Peyer's patch (tissue), 4 donors: ENCODE data around the gene RHOU. TPM values are rescaled to one million over a fixed set of nuclear protein-coding genes. Genes with fewer than 3 reads are reported as not detected.

Experiments used
- DNase-seq, 3 donors: peaks; one replicate each; pipeline ENCODE4 v3.0.0-alpha.2; 2017 to 2019
- H3K27ac ChIP-seq, 4 donors: fragments of 200-600 bp; sonication (generic); one replicate each; pipeline ENCODE4 v1.5.1; 2016 to 2019
- H3K27me3 ChIP-seq, 2 donors: fragments of 200-600 bp; sonication (generic); one replicate each; pipeline ENCODE4 v1.5.1; 2019
- H3K36me3 ChIP-seq, 3 donors: fragments of 200-600 bp; sonication (generic); one replicate each; pipeline ENCODE4 v1.5.1; 2016 to 2019
- H3K4me1 ChIP-seq, 4 donors: fragments of 200-600 bp; sonication (generic); one replicate each; pipeline ENCODE4 v1.5.1; 2016 to 2019
- H3K4me3 ChIP-seq, 4 donors: fragments of 200-600 bp; sonication (generic); 1 replicate in 3 of 4; 2 replicates in 1 of 4; pipeline ENCODE4 v1.5.1; 2016 to 2019; ENCODE audit warnings: mild to moderate bottlenecking in 1 of 4
- H3K9me3 ChIP-seq, 4 donors: fragments of 200-600 bp; sonication (generic); one replicate each; pipeline ENCODE4 v1.5.1; 2016 to 2019; ENCODE audit warnings: mild to moderate bottlenecking in 1 of 4
- POLR2A ChIP-seq, 2 donors: fragments of 450-650 bp; IDR thresholded peaks; one replicate each; pipeline ENCODE4 v1.5.1; 2017; ENCODE audit warnings: antibody characterized with exemption in 2 of 2, mild to moderate bottlenecking in 2 of 2, moderate library complexity in 2 of 2
- total RNA-seq, 4 donors: library from RNA; depleted of rRNA; stranded (reverse); fragments of >200 nt; gene quantifications; one replicate each; pipeline ENCODE4 v1.1.0, GENCODE V29; 2016
- TF ChIP-seq, protein P1 (sequence below), 6 experiments: fragments of 450-650 bp in 4 of 6; fragments of 200-600 bp in 2 of 6; sonication (generic) in 1 of 6; IDR thresholded peaks; one replicate each; pipeline ENCODE4 v1.5.1; 2017 to 2019; ENCODE audit warnings: antibody characterized with exemption in 6 of 6, mild to moderate bottlenecking in 3 of 6, moderate library complexity in 1 of 6

RHOU gene
- total RNA-seq, 4 donors from 2014 or later = 14.0 to 62.0 (median 42.1) TPM

DNA sequence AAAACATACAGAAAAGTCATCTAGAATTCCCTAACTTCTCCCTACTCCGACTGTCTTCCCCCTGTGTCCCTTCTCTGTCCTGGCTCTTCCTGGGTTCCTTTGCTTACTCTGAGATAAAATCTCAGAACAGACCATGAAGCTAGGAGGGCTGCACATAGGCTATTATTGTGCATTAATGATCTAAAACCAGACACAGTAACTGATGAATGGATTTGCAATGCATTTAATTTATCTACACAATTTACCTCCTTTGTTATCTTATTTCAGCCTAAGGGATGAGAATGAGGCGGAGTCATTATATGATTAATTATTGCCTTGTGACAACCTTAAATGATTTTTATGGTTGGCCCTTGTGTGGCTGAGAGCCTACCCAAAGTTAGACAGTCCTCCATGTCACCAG lies 14.5 kb downstream of the RHOU start:
- H3K4me1 ChIP-seq = no peaks in the 10 kb centered on the region
- TF ChIP-seq, protein P1, sequence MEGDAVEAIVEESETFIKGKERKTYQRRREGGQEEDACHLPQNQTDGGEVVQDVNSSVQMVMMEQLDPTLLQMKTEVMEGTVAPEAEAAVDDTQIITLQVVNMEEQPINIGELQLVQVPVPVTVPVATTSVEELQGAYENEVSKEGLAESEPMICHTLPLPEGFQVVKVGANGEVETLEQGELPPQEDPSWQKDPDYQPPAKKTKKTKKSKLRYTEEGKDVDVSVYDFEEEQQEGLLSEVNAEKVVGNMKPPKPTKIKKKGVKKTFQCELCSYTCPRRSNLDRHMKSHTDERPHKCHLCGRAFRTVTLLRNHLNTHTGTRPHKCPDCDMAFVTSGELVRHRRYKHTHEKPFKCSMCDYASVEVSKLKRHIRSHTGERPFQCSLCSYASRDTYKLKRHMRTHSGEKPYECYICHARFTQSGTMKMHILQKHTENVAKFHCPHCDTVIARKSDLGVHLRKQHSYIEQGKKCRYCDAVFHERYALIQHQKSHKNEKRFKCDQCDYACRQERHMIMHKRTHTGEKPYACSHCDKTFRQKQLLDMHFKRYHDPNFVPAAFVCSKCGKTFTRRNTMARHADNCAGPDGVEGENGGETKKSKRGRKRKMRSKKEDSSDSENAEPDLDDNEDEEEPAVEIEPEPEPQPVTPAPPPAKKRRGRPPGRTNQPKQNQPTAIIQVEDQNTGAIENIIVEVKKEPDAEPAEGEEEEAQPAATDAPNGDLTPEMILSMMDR (IDR thresholded peaks at IDR 0.05) = no peak
- TF ChIP-seq POLR2A (IDR thresholded peaks at IDR 0.05) = no peak
- no peaks in the 10 kb centered on the region for H3K27me3 ChIP-seq
- no peak overlapping the region for H3K4me3 ChIP-seq
- H3K27ac ChIP-seq = no peak overlapping the region
- H3K9me3 ChIP-seq = no peaks in the 10 kb centered on the region
- H3K36me3 ChIP-seq = peaks cover 0 to 6% (median 0%) of the 10 kb centered on the region in 3 donors
- DNase-seq = no peak

DNA sequence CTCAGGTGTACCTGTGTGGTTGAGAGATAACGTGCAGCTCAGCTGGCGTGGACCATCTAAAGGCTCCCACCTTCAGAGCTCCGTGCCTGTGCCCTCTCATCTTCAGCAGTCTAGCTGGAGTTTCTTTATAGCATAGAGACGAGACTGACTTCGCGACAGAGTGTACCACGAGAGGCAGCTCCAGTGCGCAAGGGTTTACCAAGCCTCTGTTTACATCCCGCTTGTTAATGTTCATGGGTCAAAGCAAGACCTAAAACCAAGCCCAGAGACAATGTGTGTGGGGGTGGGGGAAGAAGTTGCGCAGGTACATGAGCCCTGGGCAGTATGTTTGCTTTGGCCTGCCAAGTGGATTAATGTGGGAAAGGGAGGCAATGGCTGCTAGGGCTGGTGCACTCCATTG lies 15.6 kb downstream of the RHOU start:
- no peak for TF ChIP-seq POLR2A (IDR thresholded peaks at IDR 0.05)
- TF ChIP-seq, protein P1 (IDR thresholded peaks at IDR 0.05) = no peak
- no peak for DNase-seq
- Histone ChIP-seq H3K4me3 (no peak overlapping the region), H3K36me3 (no peaks in the 10 kb centered on the region), H3K27me3 (no peaks in the 10 kb centered on the region), H3K4me1 (no peaks in the 10 kb centered on the region), H3K9me3 (no peaks in the 10 kb centered on the region), H3K27ac (no peak overlapping the region)

DNA sequence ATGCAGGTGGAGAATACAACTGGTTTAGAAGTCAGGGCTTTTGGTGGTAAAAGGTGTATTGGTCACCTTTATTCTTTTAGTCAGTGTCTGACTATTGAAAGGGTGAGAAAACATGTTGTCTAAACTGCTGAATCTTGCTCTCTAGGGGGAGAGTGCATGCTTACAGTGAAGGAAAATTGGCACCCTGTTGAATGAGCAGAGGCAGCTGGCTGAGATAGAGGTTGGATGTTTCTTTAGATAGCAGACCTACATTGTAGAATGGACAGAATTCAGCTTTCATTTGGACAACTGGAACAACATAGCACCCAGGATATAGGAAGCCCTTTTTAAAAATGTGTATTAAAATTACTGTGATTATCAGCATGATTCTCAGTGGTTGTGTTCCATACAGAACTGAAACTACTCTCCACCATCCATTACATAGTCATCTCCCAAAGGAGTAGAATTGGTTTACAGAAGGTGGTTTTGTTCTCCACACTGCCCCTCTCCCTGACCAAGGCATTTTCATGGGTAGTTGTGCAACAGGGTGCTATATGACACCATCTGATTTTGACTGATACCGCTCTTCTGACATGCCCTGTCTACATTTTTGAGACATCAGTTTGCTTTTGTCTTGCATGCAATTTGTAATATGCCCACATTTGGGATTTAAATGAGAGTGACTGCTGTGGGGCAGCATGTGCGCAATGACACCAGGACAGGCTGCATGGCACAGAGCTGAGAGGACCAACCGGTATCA lies 16.2 kb downstream of the RHOU start:
- Histone ChIP-seq H3K36me3 (no peaks in the 10 kb centered on the region), H3K4me3 (no peak overlapping the region), H3K27me3 (no peaks in the 10 kb centered on the region), H3K27ac (no peak overlapping the region), H3K4me1 (no peaks in the 10 kb centered on the region), H3K9me3 (no peaks in the 10 kb centered on the region)
- TF ChIP-seq, protein P1 (IDR thresholded peaks at IDR 0.05) = no peak
- no peak for TF ChIP-seq POLR2A (IDR thresholded peaks at IDR 0.05)
- no peak for DNase-seq

DNA sequence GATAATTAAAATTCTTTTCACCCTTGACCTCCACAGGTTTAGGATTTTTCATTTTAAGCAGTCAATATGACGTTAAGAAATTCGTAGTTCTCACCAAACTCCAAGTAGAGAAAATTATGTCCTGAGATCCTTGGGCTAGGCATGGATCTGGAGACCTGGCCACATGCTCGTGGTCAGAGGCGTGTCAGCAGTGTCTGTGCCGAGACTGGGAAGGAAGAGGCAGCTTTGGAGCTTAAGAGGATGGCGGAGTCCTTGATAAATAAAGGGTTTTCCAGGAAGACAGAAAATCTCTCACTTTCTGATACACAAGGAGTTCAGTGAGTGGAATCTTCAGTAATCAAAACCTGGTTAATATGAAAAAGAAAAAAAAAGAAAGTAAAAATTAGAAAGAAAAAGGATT lies 17.0 kb downstream of the RHOU start:
- Histone ChIP-seq H3K9me3 (no peaks in the 10 kb centered on the region), H3K4me1 (no peaks in the 10 kb centered on the region), H3K4me3 (no peak overlapping the region), H3K27ac (no peak overlapping the region), H3K27me3 (no peaks in the 10 kb centered on the region), H3K36me3 (no peaks in the 10 kb centered on the region)
- no peak for DNase-seq
- TF ChIP-seq POLR2A (IDR thresholded peaks at IDR 0.05) = no peak
- TF ChIP-seq, protein P1 (IDR thresholded peaks at IDR 0.05) = no peak

DNA sequence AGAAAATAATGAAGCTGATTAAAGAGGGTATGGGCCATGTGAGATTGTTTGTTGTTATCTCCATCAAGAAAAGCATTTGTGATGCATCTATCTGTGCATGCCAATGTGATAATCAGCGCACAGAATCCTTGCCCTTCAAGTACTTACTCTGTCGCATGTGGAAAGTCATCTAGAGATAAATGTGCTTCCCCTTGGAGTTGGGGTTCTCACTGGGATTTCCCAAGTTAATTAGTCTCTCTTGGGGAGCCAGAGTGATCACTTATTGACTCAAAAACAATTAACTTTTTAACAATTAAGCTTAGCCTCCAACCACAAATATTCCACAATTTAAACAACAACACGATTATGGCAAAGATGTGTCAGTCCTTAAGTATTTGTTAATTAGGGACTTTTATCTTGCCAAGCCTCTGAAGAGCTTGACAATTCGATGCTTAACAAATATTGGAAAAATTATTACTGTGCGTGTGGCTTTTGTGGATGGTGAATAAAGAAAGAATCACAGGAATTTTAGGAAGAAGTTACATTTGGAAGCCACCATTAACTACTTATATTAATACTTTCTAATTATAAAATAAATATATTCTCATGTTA lies 17.5 kb downstream of the RHOU start:
- Histone ChIP-seq H3K36me3 (no peaks in the 10 kb centered on the region), H3K9me3 (no peaks in the 10 kb centered on the region), H3K4me3 (no peak overlapping the region), H3K27ac (no peak overlapping the region), H3K4me1 (no peaks in the 10 kb centered on the region), H3K27me3 (no peaks in the 10 kb centered on the region)
- no peak for DNase-seq
- TF ChIP-seq, protein P1 (IDR thresholded peaks at IDR 0.05) = no peak
- TF ChIP-seq POLR2A (IDR thresholded peaks at IDR 0.05) = no peak
